ENCODE measurements around the gene C3orf62. TPM values are rescaled to one million over a fixed set of nuclear protein-coding genes. Genes with fewer than 3 reads are reported as not detected.

C3orf62 gene
- total and polyA plus RNA-seq, 3 donors from 2014 or later: 14.1 to 48.6 (median 25.9) TPM

- intact Hi-C loops (cut with DNase I; ENCODE audit: low total_unique reads): no loop called here
- Histone ChIP-seq H3K4me3 (no peak overlapping the region), H3K27ac (no peak overlapping the region), H3K4me1 (no peaks in the 10 kb centered on the region), H3K27me3 (no peaks in the 10 kb centered on the region), H3K36me3 (ENCODE audit: low read depth, missing control alignments) (no peaks in the 10 kb centered on the region), H3K9me3 (no peaks in the 10 kb centered on the region)
- no peak for TF ChIP-seq CTCF (IDR thresholded peaks at IDR 0.05)
- no peak for TF ChIP-seq POLR2A (IDR thresholded peaks at IDR 0.05)
- WGBS, 2 donors: 93% methylated on average over 3 of the region's 3 CpGs
- no peak for DNase-seq
Observed at GRCh38 chr3:49311283-49311682, 34.3 kb upstream of the C3orf62 start.

GRCh38 chr3:49310677-49311076, 33.6 kb upstream of the C3orf62 start:
- intact Hi-C loops (cut with DNase I; ENCODE audit: low total_unique reads): no loop called here
- no peaks in the 10 kb centered on the region for H3K36me3 ChIP-seq (ENCODE audit: low read depth, missing control alignments)
- H3K4me3 ChIP-seq: no peak overlapping the region
- 93 to 100% methylated on average over 1 of the region's 1 CpG for WGBS, 2 donors
- no peaks in the 10 kb centered on the region for H3K4me1 ChIP-seq
- no peaks in the 10 kb centered on the region for H3K9me3 ChIP-seq
- no peak overlapping the region for H3K27ac ChIP-seq
- no peak for DNase-seq
- H3K27me3 ChIP-seq: no peaks in the 10 kb centered on the region
- no peak for TF ChIP-seq CTCF (IDR thresholded peaks at IDR 0.05)
- no peak for TF ChIP-seq POLR2A (IDR thresholded peaks at IDR 0.05)

GRCh38 chr3:49305608-49306007, 28.6 kb upstream of the C3orf62 start:
- Histone ChIP-seq H3K4me1 (no peaks in the 10 kb centered on the region), H3K27ac (no peak overlapping the region), H3K9me3 (no peaks in the 10 kb centered on the region), H3K4me3 (no peak overlapping the region), H3K27me3 (no peaks in the 10 kb centered on the region), H3K36me3 (ENCODE audit: low read depth, missing control alignments) (no peaks in the 10 kb centered on the region)
- 94 to 98% methylated on average over 5 of the region's 5 CpGs for WGBS, 2 donors
- DNase-seq: no peak
- TF ChIP-seq POLR2A (IDR thresholded peaks at IDR 0.05) (no peak), CTCF (IDR thresholded peaks at IDR 0.05) (no peak)
- intact Hi-C loops (cut with DNase I; ENCODE audit: low total_unique reads): no loop called here

GRCh38 chr3:49302613-49303012, 25.6 kb upstream of the C3orf62 start:
- 100% methylated on average over 1 of the region's 1 CpG for WGBS, 2 donors

More at GRCh38 chr3:49302613-49303012, 25.6 kb upstream of the C3orf62 start:
- intact Hi-C loops (cut with DNase I; ENCODE audit: low total_unique reads): no loop called here
- TF ChIP-seq POLR2A (IDR thresholded peaks at IDR 0.05) (no peak), CTCF (IDR thresholded peaks at IDR 0.05) (no peak)
- DNase-seq: no peak
- no peak overlapping the region for H3K27ac ChIP-seq
- H3K27me3 ChIP-seq: no peaks in the 10 kb centered on the region
- H3K4me3 ChIP-seq: no peak overlapping the region
- H3K9me3 ChIP-seq: no peaks in the 10 kb centered on the region
- H3K4me1 ChIP-seq: no peaks in the 10 kb centered on the region
- H3K36me3 ChIP-seq (ENCODE audit: low read depth, missing control alignments): no peaks in the 10 kb centered on the region

Data from testis (tissue), 3 donors.